PC-3 (cell line): Measurements from ENCODE around the gene TMEM117. TPM values are rescaled to one million over a fixed set of nuclear protein-coding genes. Genes with fewer than 3 reads are reported as not detected.
A peak's percentile ranks its signal among the peaks of the same experiment; 100 is the strongest.

Experiments
- ATAC-seq: fragments of 200-7000 bp; cut with Tn5 transposase; 2 replicates; pipeline ENCODE4 v1.9.1; 2020; ENCODE audit warnings: mild to moderate bottlenecking, moderate library complexity
- BruUV-seq: library from RNA; stranded (reverse); fragments of 400-500 nt; replicated peaks from 2 replicates; lab custom pipeline; 2021; lab: Mats Ljungman, UMichigan
- CTCF ChIA-PET: fragments of 300-600 bp; sonication (Branson Sonifier 250); formaldehyde crosslinking; loops from one replicate; lab custom pipeline; 2022; ENCODE audit warnings: antibody characterized with exemption; lab: Charles Lee
- POLR2A ChIA-PET: fragments of 300-600 bp; sonication (Branson Sonifier 250); formaldehyde crosslinking; loops from one replicate; lab custom pipeline; 2022; ENCODE audit warnings: antibody characterized with exemption; ENCODE audit not compliant: unreplicated experiment; lab: Charles Lee
- DNase-seq: peaks from one replicate; pipeline ENCODE4 v3.0.0-alpha.2; 2015
- H2AFZ ChIP-seq: fragments of 300-600 bp; sonication (generic); 2 replicates; pipeline ENCODE4 v1.6.0; 2016; ENCODE audit warnings: antibody characterized with exemption, low read length
- H3F3A ChIP-seq: fragments of 300-600 bp; sonication (generic); one replicate; pipeline ENCODE4 v1.6.0; 2017; ENCODE audit warnings: antibody characterized with exemption, low read length, control low read depth, mild to moderate bottlenecking; ENCODE audit not compliant: unreplicated experiment
- H3K27ac ChIP-seq: fragments of 300-600 bp; sonication (generic); 2 replicates; pipeline ENCODE4 v1.5.1; 2016; ENCODE audit warnings: mild to moderate bottlenecking, low read length
- H3K27me3 ChIP-seq: fragments of 300-600 bp; sonication (generic); 2 replicates; pipeline ENCODE4 v1.6.1; 2016; ENCODE audit warnings: low read length, mixed read lengths
- H3K36me3 ChIP-seq: fragments of 300-600 bp; sonication (generic); 2 replicates; pipeline ENCODE4 v1.6.1; 2016; ENCODE audit warnings: low read depth, mixed run types, low read length, mixed read lengths
- H3K4me1 ChIP-seq: fragments of 300-600 bp; sonication (generic); 2 replicates; pipeline ENCODE4 v1.5.1; 2016; ENCODE audit warnings: low read length; ENCODE audit not compliant: insufficient read depth
- H3K4me2 ChIP-seq: fragments of 300-600 bp; sonication (generic); 2 replicates; pipeline ENCODE4 v1.6.0; 2016; ENCODE audit warnings: low read length
- H3K4me3 ChIP-seq: fragments of 300-600 bp; sonication (generic); 2 replicates; pipeline ENCODE4 v1.5.1; 2016; ENCODE audit warnings: mild to moderate bottlenecking, low read length, mixed read lengths
- H3K79me2 ChIP-seq: fragments of 300-600 bp; sonication (generic); 2 replicates; pipeline ENCODE4 v1.6.1; 2017; ENCODE audit warnings: low read length, mixed read lengths
- H3K9ac ChIP-seq: fragments of 300-600 bp; sonication (generic); 2 replicates; pipeline ENCODE4 v1.6.0; 2016; ENCODE audit warnings: mild to moderate bottlenecking, low read length
- H3K9me2 ChIP-seq: fragments of 300-600 bp; sonication (generic); replicated peaks from 2 replicates; pipeline ENCODE4 v1.6.1; 2016; ENCODE audit warnings: mixed run types, low read length, mixed read lengths
- H3K9me3 ChIP-seq: fragments of 300-600 bp; sonication (generic); 2 replicates; pipeline ENCODE4 v1.6.1; 2016; ENCODE audit warnings: low read length, mixed read lengths
- H4K20me1 ChIP-seq: fragments of 300-600 bp; sonication (generic); 2 replicates; pipeline ENCODE4 v1.6.1; 2016; ENCODE audit warnings: low read length, mixed read lengths
- EZH2 ChIP-seq: fragments of 300-600 bp; sonication (generic); IDR thresholded peaks from one replicate; pipeline ENCODE4 v1.6.1; 2017; ENCODE audit warnings: antibody characterized with exemption, mild to moderate bottlenecking, low read length; ENCODE audit not compliant: unreplicated experiment
- EZH2phosphoT487 ChIP-seq: fragments of 300-600 bp; sonication (generic); IDR thresholded peaks from 2 replicates; pipeline ENCODE4 v1.6.1; 2018; ENCODE audit warnings: mild to moderate bottlenecking, antibody characterized with exemption, low read length, borderline replicate concordance
- intact Hi-C: fragments of 100-400 bp; cut with micrococcal nuclease; formaldehyde crosslinking; loops from 2 replicates; pipeline ENCODE4 v1.9.0; 2023
- total RNA-seq: library from RNA; depleted of rRNA; stranded (reverse); fragments of >200 nt; gene quantifications from 2 replicates; pipeline ENCODE4 v1.2.3, GENCODE V29; 2014
- TF ChIP-seq, protein P1 (sequence below): fragments of 300-600 bp; sonication (generic); conservative IDR thresholded peaks from 2 replicates; pipeline ENCODE4 v1.5.1; 2017; ENCODE audit warnings: antibody characterized with exemption, low read depth, mild to moderate bottlenecking, low read length

The TMEM117 gene
- total RNA-seq, 1 experiment from 2014 or later = 9.0 TPM

- Histone ChIP-seq H3K27me3 (no peaks in the 10 kb centered on the region), H3K9ac (no peak overlapping the region), H4K20me1 (no peaks in the 10 kb centered on the region), H2AFZ (no peak overlapping the region), H3K27ac (no peak overlapping the region), H3K36me3 (no peaks in the 10 kb centered on the region), H3K79me2 (no peaks in the 10 kb centered on the region), H3F3A (no peaks in the 10 kb centered on the region), H3K4me2 (no peak overlapping the region), H3K9me2 (no peaks in the 10 kb centered on the region), H3K4me3 (no peak overlapping the region), H3K4me1 (no peaks in the 10 kb centered on the region), H3K9me3 (no peaks in the 10 kb centered on the region)
- CTCF ChIA-PET = no interaction called here
- TF ChIP-seq, protein P1, sequence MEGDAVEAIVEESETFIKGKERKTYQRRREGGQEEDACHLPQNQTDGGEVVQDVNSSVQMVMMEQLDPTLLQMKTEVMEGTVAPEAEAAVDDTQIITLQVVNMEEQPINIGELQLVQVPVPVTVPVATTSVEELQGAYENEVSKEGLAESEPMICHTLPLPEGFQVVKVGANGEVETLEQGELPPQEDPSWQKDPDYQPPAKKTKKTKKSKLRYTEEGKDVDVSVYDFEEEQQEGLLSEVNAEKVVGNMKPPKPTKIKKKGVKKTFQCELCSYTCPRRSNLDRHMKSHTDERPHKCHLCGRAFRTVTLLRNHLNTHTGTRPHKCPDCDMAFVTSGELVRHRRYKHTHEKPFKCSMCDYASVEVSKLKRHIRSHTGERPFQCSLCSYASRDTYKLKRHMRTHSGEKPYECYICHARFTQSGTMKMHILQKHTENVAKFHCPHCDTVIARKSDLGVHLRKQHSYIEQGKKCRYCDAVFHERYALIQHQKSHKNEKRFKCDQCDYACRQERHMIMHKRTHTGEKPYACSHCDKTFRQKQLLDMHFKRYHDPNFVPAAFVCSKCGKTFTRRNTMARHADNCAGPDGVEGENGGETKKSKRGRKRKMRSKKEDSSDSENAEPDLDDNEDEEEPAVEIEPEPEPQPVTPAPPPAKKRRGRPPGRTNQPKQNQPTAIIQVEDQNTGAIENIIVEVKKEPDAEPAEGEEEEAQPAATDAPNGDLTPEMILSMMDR = no peak
- no peak for TF ChIP-seq EZH2phosphoT487
- no peak for TF ChIP-seq EZH2
- POLR2A ChIA-PET = no interaction called here
- BruUV-seq = no TSS peak
- intact Hi-C loops = no loop called here
- DNase-seq (no peak), ATAC-seq (no peak)
These were observed 115.4 kb downstream of the TMEM117 start for GRCh38 chr12:43951286-43951685.

GRCh38 chr12:43957732-43958372 lies 122.0 kb downstream of the TMEM117 start:
- intact Hi-C loops = loop anchor here (1.0 to 5.0 kb wide), 4 partner anchors 46 to 973 kb away; no protein-coding TSS in a partner anchor
- TF ChIP-seq EZH2 = no peak
- no peak for TF ChIP-seq EZH2phosphoT487
- TF ChIP-seq, protein P1 = peak; percentile 83
- H4K20me1 ChIP-seq = no peaks in the 10 kb centered on the region
- H3K4me2 ChIP-seq = no peak overlapping the region
- H3K9me3 ChIP-seq = no peaks in the 10 kb centered on the region
- no peak overlapping the region for H2AFZ ChIP-seq
- no peak overlapping the region for H3K9ac ChIP-seq
- CTCF ChIA-PET = no interaction called here
- H3K4me1 ChIP-seq = no peaks in the 10 kb centered on the region
- H3F3A ChIP-seq = no peaks in the 10 kb centered on the region
- H3K9me2 ChIP-seq = no peaks in the 10 kb centered on the region
- BruUV-seq = no TSS peak
- H3K27ac ChIP-seq = no peak overlapping the region
- H3K79me2 ChIP-seq = no peaks in the 10 kb centered on the region
- POLR2A ChIA-PET = no interaction called here
- H3K27me3 ChIP-seq = no peaks in the 10 kb centered on the region
- H3K4me3 ChIP-seq = no peak overlapping the region
- DNase-seq = peak; percentile 79
- peak; percentile 87 for ATAC-seq
- H3K36me3 ChIP-seq = no peaks in the 10 kb centered on the region

DNA sequence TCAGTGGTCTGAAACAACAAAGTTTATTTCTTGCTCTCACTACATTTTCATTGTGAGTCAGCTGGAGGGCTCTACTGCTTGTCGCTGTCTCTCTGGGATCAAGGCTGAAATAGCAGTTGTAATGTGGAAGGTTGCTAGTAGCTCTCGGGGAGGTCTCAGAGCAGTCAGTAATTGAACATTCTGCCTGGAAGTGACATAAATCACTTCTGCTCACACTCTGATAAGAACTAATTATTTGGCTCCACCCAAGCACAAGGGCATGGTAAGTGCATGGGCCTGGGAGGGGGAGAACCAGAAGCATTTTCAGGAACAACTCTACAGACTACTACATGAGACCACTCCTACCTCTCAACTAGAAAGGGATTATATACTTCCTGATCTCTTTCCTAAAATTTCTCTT lies 128.2 kb downstream of the TMEM117 start:
- no peak overlapping the region for H2AFZ ChIP-seq
- POLR2A ChIA-PET = no interaction called here
- no peaks in the 10 kb centered on the region for H4K20me1 ChIP-seq
- no peak overlapping the region for H3K4me3 ChIP-seq
- BruUV-seq = no TSS peak
- intact Hi-C loops = no loop called here
- H3K27ac ChIP-seq = no peak overlapping the region
- DNase-seq (no peak), ATAC-seq (no peak)
- H3K9ac ChIP-seq = no peak overlapping the region
- H3K79me2 ChIP-seq = no peaks in the 10 kb centered on the region
- H3K9me2 ChIP-seq = no peaks in the 10 kb centered on the region
- no peaks in the 10 kb centered on the region for H3K27me3 ChIP-seq
- no peak overlapping the region for H3K4me2 ChIP-seq
- TF ChIP-seq, protein P1 = no peak
- TF ChIP-seq EZH2 = no peak
- no peak for TF ChIP-seq EZH2phosphoT487
- no peaks in the 10 kb centered on the region for H3K36me3 ChIP-seq
- CTCF ChIA-PET = no interaction called here
- H3K4me1 ChIP-seq = no peaks in the 10 kb centered on the region
- H3K9me3 ChIP-seq = no peaks in the 10 kb centered on the region
- H3F3A ChIP-seq = no peaks in the 10 kb centered on the region
